ENCODE measurements around the gene AGAP3.
A peak's percentile ranks its signal among the peaks of the same experiment; 100 is the strongest.

The AGAP3 gene

GRCh38 chr7:151053096-151053495, 33.2 kb upstream of the AGAP3 start:
- no peak for DNase-seq (ENCODE audit: insufficient read length, low spot score)
- no peak for FAIRE-seq
- no peak for TF ChIP-seq CTCF (IDR thresholded peaks at IDR 0.05; ENCODE audit: insufficient read depth, missing control alignments)

- TF ChIP-seq CTCF (IDR thresholded peaks at IDR 0.05; ENCODE audit: insufficient read depth, missing control alignments): no peak
- FAIRE-seq (no peak), DNase-seq (ENCODE audit: insufficient read length, low spot score) (no peak)
Observed at GRCh38 chr7:151053751-151054150, 32.5 kb upstream of the AGAP3 start.

- DNase-seq (ENCODE audit: insufficient read length, low spot score) (no peak), FAIRE-seq (no peak)
- TF ChIP-seq CTCF (IDR thresholded peaks at IDR 0.05; ENCODE audit: insufficient read depth, missing control alignments): no peak
Observed at GRCh38 chr7:151056283-151056665, 30.0 kb upstream of the AGAP3 start.

- DNase-seq (ENCODE audit: insufficient read length, low spot score) (no peak), FAIRE-seq (no peak)
- no peak for TF ChIP-seq CTCF (IDR thresholded peaks at IDR 0.05; ENCODE audit: insufficient read depth, missing control alignments)
Observed at GRCh38 chr7:151056666-151057505, 29.4 kb upstream of the AGAP3 start.

- no peak for TF ChIP-seq CTCF (IDR thresholded peaks at IDR 0.05; ENCODE audit: insufficient read depth, missing control alignments)
Observed at GRCh38 chr7:151057506-151057988, 28.7 kb upstream of the AGAP3 start, which contains the start of gene CDK5. TSS of gene CDK5 (minus strand) at chr7:151057897. CDS start at chr7:151057848, 49 bp downstream.

GRCh38 chr7:151057989-151058780, 28.1 kb upstream of the AGAP3 start:
- DNase-seq (ENCODE audit: insufficient read length, low spot score) (peak; percentile 99), FAIRE-seq (no peak)
- no peak for TF ChIP-seq CTCF (IDR thresholded peaks at IDR 0.05; ENCODE audit: insufficient read depth, missing control alignments)

More at GRCh38 chr7:151057506-151057988, 28.7 kb upstream of the AGAP3 start, which contains the start of gene CDK5:
- DNase-seq (ENCODE audit: insufficient read length, low spot score): peak; percentile 63
- FAIRE-seq: no peak

All from D721Med (cell line).